Kidney epithelial cell (primary cell): ENCODE results near the gene DOCK9. TPM values are rescaled to one million over a fixed set of nuclear protein-coding genes. Genes with fewer than 3 reads are reported as not detected.

ENCODE experiments used
- DNase-seq: peaks from one replicate; pipeline ENCODE4 v3.0.0-alpha.2; 2010; ENCODE audit warnings: low read depth
- H3K27me3 ChIP-seq: 2 replicates; pipeline ENCODE4 v1.6.0; 2011; ENCODE audit warnings: low read length; ENCODE audit not compliant: control insufficient read depth, insufficient read depth
- H3K36me3 ChIP-seq: 2 replicates; pipeline ENCODE4 v1.5.1; 2011; ENCODE audit warnings: low read length; ENCODE audit not compliant: control insufficient read depth, insufficient read depth
- H3K4me3 ChIP-seq: 2 replicates; pipeline ENCODE4 v1.5.1; 2011; ENCODE audit warnings: low read depth, mild to moderate bottlenecking, control low read depth, low read length
- total RNA-seq: library from RNA; depleted of rRNA; stranded (reverse); fragments of >200 nt; gene quantifications from 2 replicates; pipeline ENCODE4 v1.2.3, GENCODE V29; 2015
- TF ChIP-seq, protein P1 (sequence below): IDR thresholded peaks from 2 replicates; pipeline ENCODE4 v1.5.1; 2011; ENCODE audit warnings: mild to moderate bottlenecking, moderate library complexity, low read length, control low read depth, inconsistent platforms; ENCODE audit not compliant: insufficient read depth, poor library complexity, severe bottlenecking

Gene DOCK9
- total RNA-seq, 1 donor from 2014 or later: 226 TPM

DNA sequence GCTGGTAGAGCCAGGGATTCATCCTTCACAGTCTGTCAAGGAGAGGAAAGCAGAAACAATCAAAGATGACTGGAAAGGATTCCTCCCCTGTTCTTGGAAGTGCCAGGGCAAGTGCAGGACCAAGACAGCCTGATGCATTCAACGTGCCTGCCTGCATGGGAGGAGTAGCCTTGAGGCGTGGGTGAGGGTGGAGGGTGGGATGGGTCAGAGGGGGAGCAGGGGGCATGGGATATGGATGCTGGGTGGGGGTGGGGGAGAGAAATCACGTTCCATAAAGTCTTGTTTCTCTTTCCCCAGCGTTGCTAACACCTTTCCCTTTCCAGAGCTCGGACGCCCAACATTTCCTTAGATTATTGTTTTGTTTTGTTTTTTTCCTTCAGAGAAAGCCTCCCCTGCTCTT, 117.4 kb downstream of the DOCK9 start:
- TF ChIP-seq, protein P1, sequence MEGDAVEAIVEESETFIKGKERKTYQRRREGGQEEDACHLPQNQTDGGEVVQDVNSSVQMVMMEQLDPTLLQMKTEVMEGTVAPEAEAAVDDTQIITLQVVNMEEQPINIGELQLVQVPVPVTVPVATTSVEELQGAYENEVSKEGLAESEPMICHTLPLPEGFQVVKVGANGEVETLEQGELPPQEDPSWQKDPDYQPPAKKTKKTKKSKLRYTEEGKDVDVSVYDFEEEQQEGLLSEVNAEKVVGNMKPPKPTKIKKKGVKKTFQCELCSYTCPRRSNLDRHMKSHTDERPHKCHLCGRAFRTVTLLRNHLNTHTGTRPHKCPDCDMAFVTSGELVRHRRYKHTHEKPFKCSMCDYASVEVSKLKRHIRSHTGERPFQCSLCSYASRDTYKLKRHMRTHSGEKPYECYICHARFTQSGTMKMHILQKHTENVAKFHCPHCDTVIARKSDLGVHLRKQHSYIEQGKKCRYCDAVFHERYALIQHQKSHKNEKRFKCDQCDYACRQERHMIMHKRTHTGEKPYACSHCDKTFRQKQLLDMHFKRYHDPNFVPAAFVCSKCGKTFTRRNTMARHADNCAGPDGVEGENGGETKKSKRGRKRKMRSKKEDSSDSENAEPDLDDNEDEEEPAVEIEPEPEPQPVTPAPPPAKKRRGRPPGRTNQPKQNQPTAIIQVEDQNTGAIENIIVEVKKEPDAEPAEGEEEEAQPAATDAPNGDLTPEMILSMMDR: no peak
- Histone ChIP-seq H3K27me3 (no peaks in the 10 kb centered on the region), H3K36me3 (peaks cover 5% of the 10 kb centered on the region), H3K4me3 (no peak overlapping the region)
- no peak for DNase-seq

DNA sequence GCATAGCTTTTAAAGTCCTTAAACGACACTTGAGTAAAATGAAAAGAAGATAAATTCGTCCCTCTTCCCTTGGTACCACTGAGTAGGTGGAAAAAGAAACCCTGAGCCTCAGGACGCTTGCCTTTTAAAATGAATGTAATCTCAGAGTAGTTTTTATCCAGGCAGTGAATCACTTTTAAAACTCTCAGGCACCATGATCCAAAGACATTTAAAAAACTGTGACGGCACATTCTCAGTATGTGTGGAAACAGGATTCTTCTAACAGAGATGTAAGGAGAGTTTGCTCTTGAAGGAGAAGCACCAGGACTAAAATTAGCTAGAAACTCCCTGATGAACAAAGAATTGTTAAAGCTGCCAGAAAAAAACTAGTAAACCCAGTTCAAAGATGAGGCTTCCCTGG, 119.7 kb downstream of the DOCK9 start:
- TF ChIP-seq, protein P1: no peak
- Histone ChIP-seq H3K36me3 (peaks cover 5% of the 10 kb centered on the region), H3K4me3 (no peak overlapping the region), H3K27me3 (no peaks in the 10 kb centered on the region)
- DNase-seq: no peak

DNA sequence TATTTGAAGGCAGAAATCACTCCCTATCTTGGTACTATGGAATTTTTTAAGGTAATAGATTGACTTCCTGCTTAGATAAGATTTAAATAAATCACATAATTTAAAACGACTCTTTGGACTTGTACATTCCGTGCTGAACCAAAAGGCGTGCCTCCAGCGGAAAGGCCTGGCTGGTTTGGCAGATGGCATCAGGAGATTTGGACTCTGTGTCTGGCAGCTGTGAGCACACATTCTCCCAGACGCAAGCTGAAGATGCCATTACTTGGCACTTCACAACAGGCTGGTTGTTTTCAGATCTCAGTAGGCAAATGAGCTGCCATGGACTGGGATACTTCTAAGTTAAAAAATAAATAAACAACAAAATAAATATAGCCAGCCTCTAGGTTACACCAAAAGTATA, 120.9 kb downstream of the DOCK9 start:
- Histone ChIP-seq H3K4me3 (no peak overlapping the region), H3K36me3 (no peaks in the 10 kb centered on the region), H3K27me3 (no peaks in the 10 kb centered on the region)
- TF ChIP-seq, protein P1: no peak
- no peak for DNase-seq

DNA sequence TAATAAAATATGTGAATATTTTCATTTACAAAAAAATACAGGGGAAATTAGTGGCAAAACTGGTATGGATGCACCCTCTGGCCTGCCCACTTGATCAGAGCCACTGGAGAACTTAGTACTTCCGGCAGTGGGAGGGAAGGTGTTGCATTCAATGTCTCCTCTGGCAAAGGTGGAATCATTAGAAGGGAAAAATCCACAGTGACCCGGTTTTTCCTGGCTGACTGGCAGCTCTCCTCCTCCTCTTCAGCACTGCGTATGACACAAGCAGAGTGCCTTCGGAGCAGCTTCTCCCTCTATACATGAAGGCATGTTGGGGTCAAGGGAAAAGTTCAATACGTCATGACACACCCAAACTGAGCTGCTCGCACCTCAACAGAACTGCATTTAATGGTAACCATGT, 123.4 kb downstream of the DOCK9 start:
- H3K36me3 ChIP-seq: no peaks in the 10 kb centered on the region
- no peak overlapping the region for H3K4me3 ChIP-seq
- DNase-seq: no peak
- no peaks in the 10 kb centered on the region for H3K27me3 ChIP-seq
- TF ChIP-seq, protein P1: no peak

DNA sequence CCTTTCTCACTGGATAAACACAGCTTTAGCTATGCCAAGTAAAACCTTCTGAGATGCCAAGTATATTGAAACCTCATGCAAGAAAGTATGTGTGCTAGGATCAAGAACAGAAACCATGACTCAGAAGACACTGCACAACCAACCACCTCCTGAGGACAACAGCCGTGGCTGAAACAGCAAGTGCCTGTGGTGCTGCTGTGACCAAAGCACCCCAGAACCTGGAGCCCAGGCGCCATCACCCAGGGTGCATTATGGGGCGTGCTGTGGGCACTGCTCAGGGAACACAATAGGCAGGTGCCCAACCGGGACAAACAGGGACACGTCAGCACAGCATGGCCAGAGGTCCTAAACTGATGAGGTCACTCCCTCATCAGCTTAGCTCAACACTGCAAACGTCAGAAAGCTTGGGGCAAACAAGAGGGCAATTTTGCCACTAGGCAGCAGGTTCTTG, 124.1 kb downstream of the DOCK9 start:
- no peak overlapping the region for H3K4me3 ChIP-seq
- H3K36me3 ChIP-seq: no peaks in the 10 kb centered on the region
- no peak for DNase-seq
- no peaks in the 10 kb centered on the region for H3K27me3 ChIP-seq
- TF ChIP-seq, protein P1: no peak

DNA sequence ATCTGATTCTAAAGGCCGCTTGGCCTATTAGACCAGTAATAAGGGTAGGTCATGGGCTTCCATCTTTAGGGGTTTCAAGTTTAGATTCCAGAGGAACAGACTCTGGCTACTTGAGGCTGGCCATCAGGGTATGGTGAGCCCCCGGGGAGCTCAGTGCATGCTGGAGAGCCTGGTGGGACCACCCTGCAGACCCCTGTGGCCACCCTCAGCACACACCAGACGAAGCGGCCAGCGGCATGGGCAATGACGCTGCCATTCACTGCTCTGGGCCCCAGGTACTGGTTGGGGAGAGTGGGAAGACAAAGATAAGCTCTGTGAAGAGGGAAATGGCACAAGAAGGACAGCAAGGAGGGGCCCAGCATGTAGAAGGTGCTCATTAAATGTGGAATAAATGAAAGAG, 126.6 kb downstream of the DOCK9 start:
- TF ChIP-seq, protein P1: no peak
- H3K36me3 ChIP-seq: no peaks in the 10 kb centered on the region
- DNase-seq: no peak
- no peaks in the 10 kb centered on the region for H3K27me3 ChIP-seq
- no peak overlapping the region for H3K4me3 ChIP-seq
